DLD1 (cell line): ENCODE data around the gene AREG.

Experiments
- in situ Hi-C: cut with HindIII; loops from 2 replicates; pipeline ENCODE4 v1.10.0; 2017; ENCODE audit warnings: low sequenced_read_pairs

AREG gene

GRCh38 chr4:74501579-74501978 lies 56.6 kb downstream of the AREG start:
- in situ Hi-C loops = no loop called here

DNA sequence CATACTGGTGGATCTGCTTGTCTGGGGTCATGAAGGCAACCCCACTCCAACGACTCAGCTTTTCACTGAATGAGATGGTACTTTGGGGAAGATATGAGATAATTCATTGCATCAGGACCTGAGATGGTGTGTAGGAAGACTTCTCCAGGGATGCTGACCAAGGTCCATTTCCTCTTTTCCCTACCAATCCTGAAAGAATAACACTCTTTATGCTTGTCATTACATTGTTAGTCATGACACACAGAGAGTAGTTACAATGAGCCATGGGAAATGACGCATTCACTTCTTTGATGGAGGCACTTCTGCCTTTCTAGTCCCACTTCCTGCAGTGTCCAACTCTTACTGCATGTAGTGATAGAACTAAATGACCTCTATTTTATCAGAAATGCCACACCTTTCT lies 58.6 kb downstream of the AREG start:
- in situ Hi-C loops = no loop called here

DNA sequence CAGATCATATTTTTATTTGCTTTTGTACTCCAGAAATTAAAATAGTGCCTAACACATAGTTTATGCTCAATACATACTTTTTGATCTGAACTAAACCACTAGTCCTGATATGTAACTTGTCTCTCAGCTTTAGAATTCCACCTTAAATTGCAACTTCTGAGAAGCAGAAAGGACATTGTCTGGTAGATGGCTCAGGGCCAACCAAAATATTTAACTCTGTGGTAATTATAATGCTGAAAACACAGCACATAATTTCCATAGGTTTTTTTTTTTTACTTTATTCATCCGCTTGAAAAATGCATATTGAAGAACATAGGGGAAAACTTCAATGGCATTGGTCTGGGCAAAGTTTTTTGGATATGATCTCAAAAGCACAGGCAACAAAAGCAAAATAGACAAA lies 59.3 kb downstream of the AREG start:
- in situ Hi-C loops = no loop called here
